HEK293 (cell line): ENCODE measurements around the gene NUB1.

Experiments used
- CTCF ChIA-PET: fragments of 350-600 bp; formaldehyde crosslinking; extraction: SDS; loops from one replicate; lab custom pipeline; 2021; ENCODE audit warnings: antibody characterized with exemption; lab: Yijun Ruan, JAX
- POLR2A ChIA-PET: fragments of 300-600 bp; formaldehyde crosslinking; extraction: SDS; loops from one replicate; lab custom pipeline; 2020; ENCODE audit warnings: antibody characterized with exemption, inconsistent platforms; lab: Yijun Ruan, JAX
- H3K27ac ChIP-seq: fragments of 200-500 bp; sonication (Bioruptor generic); 2 replicates; pipeline ENCODE4 v1.5.1; 2014; ENCODE audit warnings: low read depth, low read length, control low read depth, inconsistent platforms; ENCODE audit errors: extremely low read depth
- H3K36me3 ChIP-seq, 2 experiments: fragments of 200-500 bp in 1 of 2; sonication (Bioruptor generic) in 1 of 2; 1 replicate in 1 of 2; 2 replicates in 1 of 2; pipeline ENCODE4 v1.5.1; 2014 to 2017; ENCODE audit warnings: inconsistent platforms in 2 of 2, low read length in 2 of 2; ENCODE audit not compliant: control insufficient read depth in 2 of 2, insufficient read depth in 1 of 2
- H3K4me1 ChIP-seq: fragments of 200-500 bp; sonication (Bioruptor generic); 2 replicates; pipeline ENCODE4 v1.5.1; 2014; ENCODE audit warnings: mild to moderate bottlenecking, low read length, inconsistent platforms; ENCODE audit not compliant: control insufficient read depth, insufficient read depth
- H3K4me3 ChIP-seq: 2 replicates; pipeline ENCODE4 v1.5.1; 2011; ENCODE audit warnings: low read depth, mild to moderate bottlenecking, control low read depth, low read length, moderate library complexity
- H3K9me3 ChIP-seq: fragments of 200-500 bp; sonication (Bioruptor generic); 2 replicates; pipeline ENCODE4 v1.5.1; 2014; ENCODE audit warnings: low read depth, low read length, inconsistent platforms; ENCODE audit not compliant: control insufficient read depth, insufficient read depth
- MZF1 ChIP-seq: fragments of 450-650 bp; formaldehyde crosslinking; IDR thresholded peaks from 2 replicates; pipeline ENCODE4 v1.5.1; 2017; ENCODE audit warnings: missing biosample characterization, missing genetic modification characterization, borderline replicate concordance
- SETDB1 ChIP-seq: IDR thresholded peaks from one replicate; pipeline ENCODE4 v1.6.1; 2017; ENCODE audit warnings: mild to moderate bottlenecking, low read length, moderate library complexity, mixed read lengths; ENCODE audit not compliant: insufficient read length
- YY1 ChIP-seq: fragments of 450-650 bp; formaldehyde crosslinking; IDR thresholded peaks from 2 replicates; pipeline ENCODE4 v1.5.1; 2018; ENCODE audit warnings: missing biosample characterization, missing genetic modification characterization
- ZFP41 ChIP-seq: fragments of 450-650 bp; formaldehyde crosslinking; IDR thresholded peaks from 2 replicates; pipeline ENCODE4 v1.5.1; 2016; ENCODE audit warnings: missing biosample characterization, missing genetic modification characterization, borderline replicate concordance
- ZNF112 ChIP-seq: fragments of 450-650 bp; formaldehyde crosslinking; IDR thresholded peaks from 2 replicates; pipeline ENCODE4 v1.5.0; 2017; ENCODE audit warnings: missing biosample characterization, missing genetic modification characterization
- ZNF132 ChIP-seq: fragments of 450-650 bp; formaldehyde crosslinking; IDR thresholded peaks from 2 replicates; pipeline ENCODE4 v1.5.1; 2017; ENCODE audit warnings: missing biosample characterization, missing genetic modification characterization, borderline replicate concordance
- ZNF146 ChIP-seq: fragments of 450-650 bp; formaldehyde crosslinking; IDR thresholded peaks from 2 replicates; pipeline ENCODE4 v1.5.1; 2016; ENCODE audit warnings: missing biosample characterization, missing genetic modification characterization
- ZNF292 ChIP-seq: fragments of 450-650 bp; formaldehyde crosslinking; IDR thresholded peaks from 2 replicates; pipeline ENCODE4 v1.5.1; 2016; ENCODE audit warnings: low read depth, missing biosample characterization, missing genetic modification characterization, borderline replicate concordance
- ZNF391 ChIP-seq: fragments of 450-650 bp; formaldehyde crosslinking; IDR thresholded peaks from 2 replicates; pipeline ENCODE4 v1.5.1; 2016; ENCODE audit warnings: low read depth, missing biosample characterization, missing genetic modification characterization, borderline replicate concordance
- ZNF544 ChIP-seq: fragments of 450-650 bp; formaldehyde crosslinking; IDR thresholded peaks from 2 replicates; pipeline ENCODE4 v1.5.0; 2017; ENCODE audit warnings: missing biosample characterization, missing genetic modification characterization
- ZNF571 ChIP-seq: fragments of 450-650 bp; formaldehyde crosslinking; IDR thresholded peaks from 2 replicates; pipeline ENCODE4 v1.5.0; 2017; ENCODE audit warnings: missing biosample characterization, missing genetic modification characterization
- ZNF623 ChIP-seq: fragments of 450-650 bp; formaldehyde crosslinking; IDR thresholded peaks from 2 replicates; pipeline ENCODE4 v1.5.1; 2016; ENCODE audit warnings: missing biosample characterization, missing genetic modification characterization
- ZXDB ChIP-seq: fragments of 450-650 bp; formaldehyde crosslinking; IDR thresholded peaks from 2 replicates; pipeline ENCODE4 v1.5.1; 2016; ENCODE audit warnings: missing biosample characterization, missing genetic modification characterization
- TF ChIP-seq, protein P1 (sequence below): fragments of 450-650 bp; formaldehyde crosslinking; IDR thresholded peaks from 2 replicates; pipeline ENCODE4 v1.5.1; 2016; ENCODE audit warnings: missing biosample characterization, missing genetic modification characterization
- TF ChIP-seq, protein P2 (sequence below): fragments of 450-650 bp; formaldehyde crosslinking; IDR thresholded peaks from 2 replicates; pipeline ENCODE4 v1.5.1; 2017; ENCODE audit warnings: missing biosample characterization, missing genetic modification characterization

The NUB1 gene

DNA sequence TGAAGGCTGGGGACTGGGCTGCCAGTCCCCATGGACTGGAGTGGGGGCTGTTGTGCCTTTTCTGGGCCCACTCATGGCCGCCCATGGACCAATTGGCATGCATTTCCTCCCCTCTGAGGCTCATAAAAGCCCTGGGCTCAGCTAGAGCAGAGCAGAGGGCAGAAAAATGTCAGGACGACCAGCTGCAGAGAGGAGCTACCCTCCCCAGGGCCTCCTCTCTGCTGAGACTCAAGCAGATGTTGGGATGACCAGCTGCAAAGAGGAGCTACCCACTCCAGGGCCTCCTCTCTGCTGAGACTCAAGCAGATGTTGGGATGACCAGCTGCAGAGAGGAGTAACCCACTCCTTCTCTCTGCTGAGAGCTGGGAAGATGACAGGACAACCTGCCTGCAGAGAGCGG, 20.3 kb upstream of the NUB1 start:
- ChIA-PET POLR2A (interaction anchor here (1.2 kb wide), 1 partner anchor 20 kb away, joined by 6 read pairs; the partner anchor contains the start of gene NUB1), CTCF (no interaction called here)
- no peak for TF ChIP-seq ZNF571 (tag by site-specific recombination)
- Histone ChIP-seq H3K4me3 (no peak overlapping the region), H3K9me3 (no peaks in the 10 kb centered on the region), H3K36me3 (no peaks in the 10 kb centered on the region), H3K4me1 (no peaks in the 10 kb centered on the region), H3K27ac (no peak overlapping the region)

DNA sequence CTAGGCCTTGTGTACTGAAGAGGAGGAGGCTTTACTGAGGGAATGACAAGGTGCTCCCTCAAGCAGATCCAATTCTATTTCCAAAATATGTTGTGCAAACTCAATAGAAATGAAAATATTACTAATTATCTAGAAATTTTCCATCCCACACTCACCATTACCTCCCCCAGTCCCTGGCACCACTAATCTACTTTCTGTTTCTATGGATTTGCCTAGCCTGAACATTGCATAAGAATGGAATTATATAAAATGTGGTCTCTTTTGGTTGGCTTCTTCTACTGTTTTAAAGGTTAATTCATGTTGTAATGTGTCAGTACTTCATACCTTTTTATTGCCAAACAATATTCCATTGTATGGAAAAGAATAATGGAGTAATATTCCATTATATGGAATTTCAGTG, 18.7 kb upstream of the NUB1 start:
- Histone ChIP-seq H3K4me3 (no peak overlapping the region), H3K36me3 (no peaks in the 10 kb centered on the region), H3K4me1 (no peaks in the 10 kb centered on the region), H3K9me3 (no peaks in the 10 kb centered on the region), H3K27ac (no peak overlapping the region)
- POLR2A ChIA-PET = interaction anchor here (0.5 kb wide), 1 partner anchor 12 kb away, joined by 3 read pairs; no protein-coding TSS in a partner anchor
- CTCF ChIA-PET = interaction anchor here (0.7 to 6.7 kb wide), 3 partner anchors 7 to 436 kb away, joined by 3 to 73 read pairs (median 4); no protein-coding TSS in a partner anchor
- TF ChIP-seq MZF1 (tag by site-specific recombination) (no peak), ZNF391 (tag by site-specific recombination) (no peak), ZFP41 (no peak)
- TF ChIP-seq, protein P1, sequence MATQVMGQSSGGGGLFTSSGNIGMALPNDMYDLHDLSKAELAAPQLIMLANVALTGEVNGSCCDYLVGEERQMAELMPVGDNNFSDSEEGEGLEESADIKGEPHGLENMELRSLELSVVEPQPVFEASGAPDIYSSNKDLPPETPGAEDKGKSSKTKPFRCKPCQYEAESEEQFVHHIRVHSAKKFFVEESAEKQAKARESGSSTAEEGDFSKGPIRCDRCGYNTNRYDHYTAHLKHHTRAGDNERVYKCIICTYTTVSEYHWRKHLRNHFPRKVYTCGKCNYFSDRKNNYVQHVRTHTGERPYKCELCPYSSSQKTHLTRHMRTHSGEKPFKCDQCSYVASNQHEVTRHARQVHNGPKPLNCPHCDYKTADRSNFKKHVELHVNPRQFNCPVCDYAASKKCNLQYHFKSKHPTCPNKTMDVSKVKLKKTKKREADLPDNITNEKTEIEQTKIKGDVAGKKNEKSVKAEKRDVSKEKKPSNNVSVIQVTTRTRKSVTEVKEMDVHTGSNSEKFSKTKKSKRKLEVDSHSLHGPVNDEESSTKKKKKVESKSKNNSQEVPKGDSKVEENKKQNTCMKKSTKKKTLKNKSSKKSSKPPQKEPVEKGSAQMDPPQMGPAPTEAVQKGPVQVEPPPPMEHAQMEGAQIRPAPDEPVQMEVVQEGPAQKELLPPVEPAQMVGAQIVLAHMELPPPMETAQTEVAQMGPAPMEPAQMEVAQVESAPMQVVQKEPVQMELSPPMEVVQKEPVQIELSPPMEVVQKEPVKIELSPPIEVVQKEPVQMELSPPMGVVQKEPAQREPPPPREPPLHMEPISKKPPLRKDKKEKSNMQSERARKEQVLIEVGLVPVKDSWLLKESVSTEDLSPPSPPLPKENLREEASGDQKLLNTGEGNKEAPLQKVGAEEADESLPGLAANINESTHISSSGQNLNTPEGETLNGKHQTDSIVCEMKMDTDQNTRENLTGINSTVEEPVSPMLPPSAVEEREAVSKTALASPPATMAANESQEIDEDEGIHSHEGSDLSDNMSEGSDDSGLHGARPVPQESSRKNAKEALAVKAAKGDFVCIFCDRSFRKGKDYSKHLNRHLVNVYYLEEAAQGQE = no peak

DNA sequence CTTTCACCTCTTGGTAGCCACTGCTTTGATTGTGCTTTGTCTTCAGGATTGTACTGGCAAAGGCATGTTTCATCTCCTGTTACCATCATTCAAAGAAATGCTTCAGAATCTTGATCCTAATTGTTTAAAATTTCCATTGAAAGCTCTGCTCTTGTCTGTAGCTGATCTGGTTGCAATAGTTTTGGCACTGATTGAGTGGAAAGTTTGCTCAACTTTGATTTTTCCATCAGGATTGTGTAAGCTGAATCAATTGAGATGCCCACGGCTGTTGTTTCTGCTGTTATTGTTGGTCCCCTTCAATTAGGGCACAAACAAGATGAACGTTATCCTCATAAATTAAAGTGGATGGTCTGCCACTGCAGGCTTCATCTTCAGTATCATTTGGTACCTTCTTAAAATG, 14.6 kb upstream of the NUB1 start:
- POLR2A ChIA-PET = interaction anchor here (0.6 kb wide), 1 partner anchor 75 kb away, joined by 3 read pairs; no protein-coding TSS in a partner anchor
- TF ChIP-seq SETDB1 = peak; percentile 27
- no peak for TF ChIP-seq ZNF112 (tag by site-specific recombination)
- no peaks in the 10 kb centered on the region for H3K9me3 ChIP-seq
- no peaks in the 10 kb centered on the region for H3K4me1 ChIP-seq
- CTCF ChIA-PET = interaction anchor here (0.5 to 6.7 kb wide), 5 partner anchors 11 to 245 kb away, joined by 3 to 73 read pairs (median 3); no protein-coding TSS in a partner anchor
- H3K36me3 ChIP-seq = no peaks in the 10 kb centered on the region
- no peak overlapping the region for H3K27ac ChIP-seq
- no peak overlapping the region for H3K4me3 ChIP-seq

DNA sequence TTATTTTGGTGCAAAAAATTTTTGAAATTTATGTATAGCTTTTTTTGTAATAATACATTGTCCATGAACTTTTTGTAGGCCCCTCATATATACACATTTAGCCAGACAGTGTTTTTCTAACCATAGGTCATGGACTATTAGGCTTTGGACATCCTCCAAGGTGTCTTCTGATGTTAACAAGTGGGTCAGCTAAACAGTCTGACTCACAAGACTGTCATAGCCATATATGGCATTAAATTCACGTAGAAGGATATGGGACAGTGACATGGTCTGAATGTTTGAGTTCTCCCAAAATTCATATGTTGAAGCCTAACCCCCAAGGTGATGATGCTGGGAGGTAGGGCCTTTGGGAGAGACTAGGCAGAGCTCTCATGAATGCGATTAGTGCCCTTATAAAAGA, 14.0 kb upstream of the NUB1 start:
- Histone ChIP-seq H3K4me1 (no peaks in the 10 kb centered on the region), H3K4me3 (no peak overlapping the region), H3K9me3 (no peaks in the 10 kb centered on the region), H3K27ac (no peak overlapping the region), H3K36me3 (no peaks in the 10 kb centered on the region)
- TF ChIP-seq ZNF544 (tag by site-specific recombination) (no peak), ZNF146 (tag by site-specific recombination) (no peak), ZNF623 (tag by site-specific recombination) (no peak), ZNF292 (tag by site-specific recombination) (no peak), ZNF132 (tag by site-specific recombination) (no peak), YY1 (tag by site-specific recombination) (no peak), ZXDB (tag by site-specific recombination) (no peak)
- TF ChIP-seq, protein P2, sequence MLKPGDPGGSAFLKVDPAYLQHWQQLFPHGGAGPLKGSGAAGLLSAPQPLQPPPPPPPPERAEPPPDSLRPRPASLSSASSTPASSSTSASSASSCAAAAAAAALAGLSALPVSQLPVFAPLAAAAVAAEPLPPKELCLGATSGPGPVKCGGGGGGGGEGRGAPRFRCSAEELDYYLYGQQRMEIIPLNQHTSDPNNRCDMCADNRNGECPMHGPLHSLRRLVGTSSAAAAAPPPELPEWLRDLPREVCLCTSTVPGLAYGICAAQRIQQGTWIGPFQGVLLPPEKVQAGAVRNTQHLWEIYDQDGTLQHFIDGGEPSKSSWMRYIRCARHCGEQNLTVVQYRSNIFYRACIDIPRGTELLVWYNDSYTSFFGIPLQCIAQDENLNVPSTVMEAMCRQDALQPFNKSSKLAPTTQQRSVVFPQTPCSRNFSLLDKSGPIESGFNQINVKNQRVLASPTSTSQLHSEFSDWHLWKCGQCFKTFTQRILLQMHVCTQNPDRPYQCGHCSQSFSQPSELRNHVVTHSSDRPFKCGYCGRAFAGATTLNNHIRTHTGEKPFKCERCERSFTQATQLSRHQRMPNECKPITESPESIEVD (tag by site-specific recombination) = no peak
- POLR2A ChIA-PET = no interaction called here
- CTCF ChIA-PET = interaction anchor here (0.9 to 6.7 kb wide), 2 partner anchors 12 to 23 kb away, joined by 4 to 73 read pairs; no protein-coding TSS in a partner anchor
